Right renal cortex interstitium (tissue), 3 donors: Measurements from ENCODE around the gene LCE1D. TPM values are rescaled to one million over a fixed set of nuclear protein-coding genes. Genes with fewer than 3 reads are reported as not detected.

Experiments
- DNase-seq, 3 donors: peaks; one replicate each; pipeline ENCODE4 v3.0.0-alpha.2; 2013; ENCODE audit warnings: low read depth in 3 of 3, low spot score in 2 of 3
- polyA plus RNA-seq, 3 donors: library from polyadenylated mRNA; unstranded; fragments of 120-200 nt; gene quantifications; one replicate each; pipeline ENCODE4 v1.2.1, GENCODE V29; 2013; ENCODE audit not compliant: insufficient read length in 3 of 3

LCE1D gene
- polyA plus RNA-seq, 3 donors, result not detected

DNA sequence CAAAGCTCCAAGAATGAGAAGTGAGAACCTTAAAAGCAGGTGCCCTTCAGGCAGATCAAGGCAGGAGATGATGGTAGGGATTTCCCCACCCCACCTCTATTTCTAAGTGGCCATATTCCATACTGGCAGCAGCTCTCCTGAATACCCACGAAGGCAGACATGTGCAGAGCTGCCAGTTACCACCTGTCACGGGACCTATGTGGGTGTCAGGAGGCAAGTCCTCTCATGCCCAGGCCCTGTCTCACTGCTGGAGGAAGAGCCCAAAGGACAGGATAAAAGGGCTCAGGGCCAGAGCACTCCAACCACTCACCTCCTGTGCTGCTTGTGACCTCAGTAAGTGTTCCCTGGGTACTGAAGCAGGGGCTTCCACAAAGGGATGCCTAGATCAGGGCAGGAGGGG is 14.5 kb downstream of the LCE1D start:
- DNase-seq, result no peak

DNA sequence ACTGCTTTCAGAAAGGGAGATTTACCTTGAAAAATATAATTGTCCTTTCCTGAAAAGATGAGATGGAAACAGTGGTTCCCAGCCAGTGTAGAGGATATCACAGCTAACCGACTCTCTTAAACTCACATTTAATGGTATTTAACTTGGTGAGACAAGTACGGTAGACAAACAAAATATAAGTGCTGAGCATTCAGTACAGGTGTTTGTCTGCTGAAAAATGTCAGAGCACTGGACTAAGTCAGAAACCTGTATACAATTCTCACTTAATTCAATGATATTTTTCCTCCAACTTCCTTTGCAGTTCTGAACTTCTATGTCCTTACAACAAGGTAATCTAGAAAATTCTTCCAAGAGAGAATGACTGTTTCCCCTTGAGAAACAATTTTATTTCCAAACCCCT is 15.2 kb downstream of the LCE1D start, which contains the start of gene LCE1B:
TSS of gene LCE1B (plus strand) at position 301 of the 400 bp plus-strand sequence. CDS start 476 bp downstream, outside the sequence.
- no peak for DNase-seq

DNA sequence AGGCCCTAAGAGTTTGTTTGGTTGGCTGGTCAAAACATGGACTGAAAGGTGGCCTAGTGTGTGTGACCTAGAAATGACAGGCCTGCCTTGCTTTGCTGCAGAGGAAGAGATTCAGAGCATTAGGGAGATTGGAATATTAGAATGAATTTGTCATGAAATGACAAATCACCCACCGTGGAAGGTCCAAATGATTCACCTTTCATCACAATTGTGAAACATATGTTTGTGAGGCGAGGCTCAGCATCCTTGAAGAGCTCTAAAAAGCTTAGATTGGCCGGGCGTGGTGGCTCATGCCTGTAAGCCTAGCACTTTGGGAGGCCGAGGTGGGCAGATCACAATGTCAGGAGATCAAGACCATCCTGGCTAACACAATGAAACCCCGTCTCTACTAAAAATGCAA is 20.8 kb downstream of the LCE1D start:
- DNase-seq, result no peak

GRCh38 chr1:152823294-152823693 is 26.8 kb downstream of the LCE1D start:
- no peak for DNase-seq

- DNase-seq, result no peak
Observed at GRCh38 chr1:152824964-152825363, 28.4 kb downstream of the LCE1D start.

DNA sequence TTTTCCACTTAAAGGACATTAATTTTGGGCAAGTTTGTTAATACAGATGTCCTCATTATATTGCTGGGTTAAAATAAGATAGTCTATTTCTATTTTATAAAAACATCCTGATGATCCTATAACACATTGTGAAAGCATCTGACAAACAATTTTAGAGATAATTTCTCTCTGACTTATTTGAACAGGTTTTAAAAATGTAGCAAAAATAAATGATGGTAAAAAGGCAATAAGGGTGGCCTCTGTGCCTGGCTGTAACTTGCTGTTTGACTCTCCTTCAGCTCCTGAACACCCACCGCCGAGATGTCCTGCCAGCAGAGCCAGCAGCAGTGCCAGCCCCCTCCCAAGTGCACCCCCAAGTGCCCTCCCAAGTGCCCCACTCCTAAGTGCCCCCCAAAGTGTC is 30.7 kb downstream of the LCE1D start, which contains the start of gene LCE1A:
TSS of gene LCE1A (plus strand) at position 301 of the 400 bp plus-strand sequence. CDS start at position 301, 0 bp downstream.
- DNase-seq, result no peak

GRCh38 chr1:152836870-152837269 is 40.3 kb downstream of the LCE1D start:
- DNase-seq, result no peak

DNA sequence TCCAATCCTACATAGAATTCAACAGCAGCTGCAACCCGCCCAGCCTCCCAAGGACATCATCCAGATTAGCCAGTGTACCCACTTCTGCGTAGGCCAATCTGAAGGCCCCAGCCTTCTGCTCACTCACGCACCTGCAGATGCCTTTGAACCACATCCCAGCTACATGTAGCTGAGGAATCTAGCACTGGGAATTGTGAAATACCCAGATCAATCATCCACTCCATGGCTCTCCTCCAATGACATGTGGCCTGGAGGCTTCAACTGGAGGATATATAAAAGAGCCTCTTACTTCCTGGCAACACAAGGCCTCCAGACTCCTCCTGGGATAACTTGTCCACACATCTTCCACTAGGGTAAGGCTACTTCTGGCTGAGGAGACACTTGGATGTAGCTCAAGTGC is 46.0 kb downstream of the LCE1D start, which contains the start of gene LCE6A:
TSS of gene LCE6A (plus strand) at position 301 of the 400 bp plus-strand sequence. CDS start 665 bp downstream, outside the sequence.
- no peak for DNase-seq

Other genes starting within 250 kb of the LCE1D start
- gene LCE3E, start 229.9 kb upstream of the LCE1D start, polyA plus RNA-seq, result not detected
- not detected for gene LCE3D, start 216.2 kb upstream of the LCE1D start, polyA plus RNA-seq
- gene LCE3C, start 196.5 kb upstream of the LCE1D start, polyA plus RNA-seq, result not detected
- gene LCE3B, start 182.9 kb upstream of the LCE1D start, polyA plus RNA-seq, result not detected
- not detected for gene LCE3A, start 173.6 kb upstream of the LCE1D start, polyA plus RNA-seq
- gene LCE2D, start 133.3 kb upstream of the LCE1D start, polyA plus RNA-seq, result not detected
- gene LCE2C, start 121.4 kb upstream of the LCE1D start, polyA plus RNA-seq, result not detected
- not detected for gene LCE2B, start 110.6 kb upstream of the LCE1D start, polyA plus RNA-seq
- gene LCE2A, start 98.4 kb upstream of the LCE1D start, polyA plus RNA-seq, result not detected
- gene LCE4A, start 88.6 kb upstream of the LCE1D start, polyA plus RNA-seq, result not detected
- not detected for gene KPRP, start 38.7 kb upstream of the LCE1D start, polyA plus RNA-seq
- not detected for gene LCE1F, start 21.6 kb upstream of the LCE1D start, polyA plus RNA-seq
- not detected for gene LCE1E, start 10.5 kb upstream of the LCE1D start, polyA plus RNA-seq
- gene LCE1C, start 9.9 kb downstream of the LCE1D start, polyA plus RNA-seq, result not detected
- not detected for gene LCE1B, start 15.2 kb downstream of the LCE1D start, polyA plus RNA-seq
- gene LCE1A, start 30.8 kb downstream of the LCE1D start, polyA plus RNA-seq, result not detected
- not detected for gene LCE6A, start 46.1 kb downstream of the LCE1D start, polyA plus RNA-seq
- not detected for gene LCE7A, start 63.3 kb downstream of the LCE1D start, polyA plus RNA-seq
- not detected for gene SMCP, start 81.6 kb downstream of the LCE1D start, polyA plus RNA-seq
- gene IVL, start 111.8 kb downstream of the LCE1D start, polyA plus RNA-seq, result under 1 TPM in 2 of 3 donors, not detected in 1; 0.21 to 0.42 TPM
- gene SPRR5, start 150.5 kb downstream of the LCE1D start, polyA plus RNA-seq, result not detected
- gene SPRR4, start 173.9 kb downstream of the LCE1D start, polyA plus RNA-seq, result not detected
- not detected for gene SPRR1A, start 187.4 kb downstream of the LCE1D start, polyA plus RNA-seq
- under 1 TPM in 1 of 3 donors, not detected in 2; 0.21 TPM for gene SPRR3, start 205.0 kb downstream of the LCE1D start, polyA plus RNA-seq
- gene SPRR1B, start 234.5 kb downstream of the LCE1D start, polyA plus RNA-seq, result not detected
- gene SPRR2D, start 244.4 kb downstream of the LCE1D start, polyA plus RNA-seq, result not detected